ENCODE results near the gene TERT.

- TF ChIP-seq, protein P1, sequence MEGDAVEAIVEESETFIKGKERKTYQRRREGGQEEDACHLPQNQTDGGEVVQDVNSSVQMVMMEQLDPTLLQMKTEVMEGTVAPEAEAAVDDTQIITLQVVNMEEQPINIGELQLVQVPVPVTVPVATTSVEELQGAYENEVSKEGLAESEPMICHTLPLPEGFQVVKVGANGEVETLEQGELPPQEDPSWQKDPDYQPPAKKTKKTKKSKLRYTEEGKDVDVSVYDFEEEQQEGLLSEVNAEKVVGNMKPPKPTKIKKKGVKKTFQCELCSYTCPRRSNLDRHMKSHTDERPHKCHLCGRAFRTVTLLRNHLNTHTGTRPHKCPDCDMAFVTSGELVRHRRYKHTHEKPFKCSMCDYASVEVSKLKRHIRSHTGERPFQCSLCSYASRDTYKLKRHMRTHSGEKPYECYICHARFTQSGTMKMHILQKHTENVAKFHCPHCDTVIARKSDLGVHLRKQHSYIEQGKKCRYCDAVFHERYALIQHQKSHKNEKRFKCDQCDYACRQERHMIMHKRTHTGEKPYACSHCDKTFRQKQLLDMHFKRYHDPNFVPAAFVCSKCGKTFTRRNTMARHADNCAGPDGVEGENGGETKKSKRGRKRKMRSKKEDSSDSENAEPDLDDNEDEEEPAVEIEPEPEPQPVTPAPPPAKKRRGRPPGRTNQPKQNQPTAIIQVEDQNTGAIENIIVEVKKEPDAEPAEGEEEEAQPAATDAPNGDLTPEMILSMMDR (IDR thresholded peaks at IDR 0.05; ENCODE audit: borderline replicate concordance, extremely low read depth, low read length, poor library complexity, severe bottlenecking), result no peak
- TF ChIP-seq EZH2 (IDR thresholded peaks at IDR 0.05; ENCODE audit: borderline replicate concordance, low read depth, low read length, severe bottlenecking), result no peak
These were observed 40.8 kb upstream of the TERT start for GRCh38 chr5:1335540-1336095.
